ENCODE measurements around the gene CDT1.

GRCh38 chr16:88851616-88852015 is 48.0 kb downstream of the CDT1 start:
- TF ChIP-seq, protein P1, sequence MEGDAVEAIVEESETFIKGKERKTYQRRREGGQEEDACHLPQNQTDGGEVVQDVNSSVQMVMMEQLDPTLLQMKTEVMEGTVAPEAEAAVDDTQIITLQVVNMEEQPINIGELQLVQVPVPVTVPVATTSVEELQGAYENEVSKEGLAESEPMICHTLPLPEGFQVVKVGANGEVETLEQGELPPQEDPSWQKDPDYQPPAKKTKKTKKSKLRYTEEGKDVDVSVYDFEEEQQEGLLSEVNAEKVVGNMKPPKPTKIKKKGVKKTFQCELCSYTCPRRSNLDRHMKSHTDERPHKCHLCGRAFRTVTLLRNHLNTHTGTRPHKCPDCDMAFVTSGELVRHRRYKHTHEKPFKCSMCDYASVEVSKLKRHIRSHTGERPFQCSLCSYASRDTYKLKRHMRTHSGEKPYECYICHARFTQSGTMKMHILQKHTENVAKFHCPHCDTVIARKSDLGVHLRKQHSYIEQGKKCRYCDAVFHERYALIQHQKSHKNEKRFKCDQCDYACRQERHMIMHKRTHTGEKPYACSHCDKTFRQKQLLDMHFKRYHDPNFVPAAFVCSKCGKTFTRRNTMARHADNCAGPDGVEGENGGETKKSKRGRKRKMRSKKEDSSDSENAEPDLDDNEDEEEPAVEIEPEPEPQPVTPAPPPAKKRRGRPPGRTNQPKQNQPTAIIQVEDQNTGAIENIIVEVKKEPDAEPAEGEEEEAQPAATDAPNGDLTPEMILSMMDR (IDR thresholded peaks at IDR 0.05) = no peak
- TF ChIP-seq POLR2A (IDR thresholded peaks at IDR 0.05; ENCODE audit: low read depth) (no peak), EP300 (IDR thresholded peaks at IDR 0.05) (no peak), POLR2AphosphoS5 (IDR thresholded peaks at IDR 0.05) (no peak)

All from esophagus muscularis mucosa (tissue), 4 donors.